H9 (cell line): ENCODE data around the gene RUNX2. TPM values are rescaled to one million over a fixed set of nuclear protein-coding genes. Genes with fewer than 3 reads are reported as not detected.

Experiments used
- DNase-seq: peaks from one replicate; pipeline ENCODE4 v3.0.0-alpha.2; 2017
- H2AFZ ChIP-seq: one replicate; pipeline ENCODE4 v1.6.1; 2013; ENCODE audit warnings: mild to moderate bottlenecking, low read length, control low read depth, moderate library complexity
- H2AK5ac ChIP-seq: 2 replicates; pipeline ENCODE4 v1.6.1; 2013; ENCODE audit warnings: low read length, control low read depth, mixed read lengths; ENCODE audit not compliant: insufficient read length
- H2BK120ac ChIP-seq: one replicate; pipeline ENCODE4 v1.6.1; 2013; ENCODE audit warnings: low read depth, mild to moderate bottlenecking, low read length, control low read depth, inconsistent platforms; ENCODE audit not compliant: poor library complexity, severe bottlenecking
- H2BK12ac ChIP-seq: 2 replicates; pipeline ENCODE4 v1.6.1; 2013; ENCODE audit warnings: low read length, control low read depth, mixed read lengths, low read depth; ENCODE audit not compliant: insufficient read length
- H2BK15ac ChIP-seq: 2 replicates; pipeline ENCODE4 v1.6.1; 2013; ENCODE audit warnings: low read depth, low read length, control low read depth
- H2BK20ac ChIP-seq: one replicate; pipeline ENCODE4 v1.6.1; 2013; ENCODE audit warnings: low read depth, mild to moderate bottlenecking, low read length, control low read depth, inconsistent platforms; ENCODE audit not compliant: poor library complexity, severe bottlenecking
- H2BK5ac ChIP-seq: 2 replicates; pipeline ENCODE4 v1.6.1; 2013; ENCODE audit warnings: low read length, control low read depth, mixed read lengths; ENCODE audit not compliant: insufficient read length
- H3K14ac ChIP-seq: 2 replicates; pipeline ENCODE4 v1.6.1; 2013; ENCODE audit warnings: low read length, control low read depth; ENCODE audit not compliant: insufficient read depth
- H3K18ac ChIP-seq: 2 replicates; pipeline ENCODE4 v1.6.1; 2013; ENCODE audit warnings: low read depth, mild to moderate bottlenecking, mixed read lengths, low read length, control low read depth; ENCODE audit not compliant: insufficient read length
- H3K23ac ChIP-seq: 2 replicates; pipeline ENCODE4 v1.6.1; 2013; ENCODE audit warnings: low read length, control low read depth, mixed read lengths, low read depth; ENCODE audit not compliant: insufficient read length
- H3K23me2 ChIP-seq: 2 replicates; pipeline ENCODE4 v1.6.1; 2013; ENCODE audit warnings: low read depth, mild to moderate bottlenecking, mixed read lengths, low read length, control low read depth; ENCODE audit not compliant: insufficient read length, poor library complexity, severe bottlenecking
- H3K27ac ChIP-seq: 2 replicates; pipeline ENCODE4 v1.5.1; 2013; ENCODE audit warnings: low read length, control low read depth, mixed read lengths, low read depth; ENCODE audit not compliant: insufficient read length
- H3K27me3 ChIP-seq: 2 replicates; pipeline ENCODE4 v1.6.1; 2013; ENCODE audit warnings: low read length, control low read depth, inconsistent platforms; ENCODE audit not compliant: insufficient read depth
- H3K4ac ChIP-seq: 2 replicates; pipeline ENCODE4 v1.6.1; 2013; ENCODE audit warnings: low read depth, mild to moderate bottlenecking, control low read depth, inconsistent platforms, low read length, moderate library complexity
- H3K4me1 ChIP-seq: 2 replicates; pipeline ENCODE4 v1.6.1; 2013; ENCODE audit warnings: low read length, control low read depth, inconsistent platforms; ENCODE audit not compliant: insufficient read depth
- H3K4me2 ChIP-seq: 2 replicates; pipeline ENCODE4 v1.6.1; 2013; ENCODE audit warnings: low read length, control low read depth, mixed read lengths; ENCODE audit not compliant: insufficient read length, insufficient read depth
- H3K56ac ChIP-seq: 2 replicates; pipeline ENCODE4 v1.6.1; 2013; ENCODE audit warnings: low read depth, mild to moderate bottlenecking, mixed read lengths, low read length, control low read depth; ENCODE audit not compliant: insufficient read length
- H3K79me1 ChIP-seq: 2 replicates; pipeline ENCODE4 v1.6.1; 2013; ENCODE audit warnings: low read depth, mild to moderate bottlenecking, moderate library complexity, low read length, control low read depth, inconsistent platforms; ENCODE audit not compliant: insufficient read depth, poor library complexity, severe bottlenecking
- H3K79me2 ChIP-seq: 2 replicates; pipeline ENCODE4 v1.6.1; 2013; ENCODE audit warnings: low read length, control low read depth, inconsistent platforms; ENCODE audit not compliant: insufficient read depth
- H3K9ac ChIP-seq: 2 replicates; pipeline ENCODE4 v1.6.1; 2013; ENCODE audit warnings: low read length, control low read depth, mixed read lengths; ENCODE audit not compliant: insufficient read length; ENCODE audit errors: extremely low read depth
- H3K9me3 ChIP-seq: one replicate; pipeline ENCODE4 v1.6.1; 2013; ENCODE audit warnings: low read depth, low read length, inconsistent platforms; ENCODE audit not compliant: control insufficient read depth
- H3T11ph ChIP-seq: one replicate; pipeline ENCODE4 v1.6.1; 2013; ENCODE audit warnings: mild to moderate bottlenecking, low read length, control low read depth, inconsistent platforms
- H4K20me1 ChIP-seq: one replicate; pipeline ENCODE4 v1.6.1; 2013; ENCODE audit not compliant: control insufficient read depth, insufficient read length, insufficient read depth
- H4K5ac ChIP-seq: 2 replicates; pipeline ENCODE4 v1.6.1; 2013; ENCODE audit warnings: low read depth, mild to moderate bottlenecking, mixed read lengths, low read length, control low read depth; ENCODE audit not compliant: insufficient read length
- H4K8ac ChIP-seq: replicated peaks from 2 replicates; pipeline ENCODE4 v1.6.1; 2013; ENCODE audit warnings: low read length, control low read depth, mixed read lengths, low read depth; ENCODE audit not compliant: insufficient read length
- H4K91ac ChIP-seq: 2 replicates; pipeline ENCODE4 v1.6.1; 2013; ENCODE audit warnings: low read depth, mild to moderate bottlenecking, moderate library complexity, mixed read lengths, low read length, control low read depth; ENCODE audit not compliant: insufficient read length
- H3K27ac Mint-ChIP-seq, 3 experiments: 2 replicates in 2 of 3; 3 replicates in 1 of 3; pipeline ENCODE4 v1.8.0; 2020 to 2021; ENCODE audit warnings: mixed read lengths in 3 of 3, mild to moderate bottlenecking in 1 of 3, moderate library complexity in 1 of 3
- H3K27me3 Mint-ChIP-seq: 2 replicates; pipeline ENCODE4 v1.8.0; 2021; ENCODE audit warnings: low read depth, mild to moderate bottlenecking, moderate library complexity, mixed read lengths
- H3K36me3 Mint-ChIP-seq, 3 experiments: 2 replicates in 2 of 3; 3 replicates in 1 of 3; pipeline ENCODE4 v1.8.0; 2020 to 2021; ENCODE audit warnings: low read depth in 3 of 3, mixed read lengths in 3 of 3; ENCODE audit not compliant: insufficient read depth in 1 of 3
- H3K4me1 Mint-ChIP-seq, 2 experiments: 2 replicates each; pipeline ENCODE4 v1.8.0; 2020; ENCODE audit warnings: mixed read lengths in 2 of 2
- H3K4me3 Mint-ChIP-seq, 2 experiments: 2 replicates in 1 of 2; 3 replicates in 1 of 2; pipeline ENCODE4 v1.8.0; 2020 to 2021; ENCODE audit warnings: mild to moderate bottlenecking in 2 of 2, mixed read lengths in 2 of 2, moderate library complexity in 1 of 2
- H3K9me3 Mint-ChIP-seq, 2 experiments: 2 replicates in 1 of 2; 3 replicates in 1 of 2; pipeline ENCODE4 v1.8.0; 2020; ENCODE audit warnings: mild to moderate bottlenecking in 2 of 2, mixed read lengths in 2 of 2, moderate library complexity in 1 of 2
- WGBS: extraction: QIAGEN DNeasy Blood & Tissue Kit; methylation state at CpG from one replicate; pipeline ENCODE4 v1.1.7; 2013; ENCODE audit warnings: missing lambda C conversion rate, low lambda C conversion rate, mixed read lengths; ENCODE audit not compliant: insufficient read length; ENCODE audit errors: extremely low coverage; 5-methylcytosine and 5-hydroxymethylcytosine counted together
- total RNA-seq: library from RNA; stranded (reverse); gene quantifications from 2 replicates; pipeline ENCODE4 v1.2.1, GENCODE V29; 2021
- TF ChIP-seq, protein P1 (sequence below): fragments of 200-600 bp; sonication (generic); conservative IDR thresholded peaks from 3 replicates; pipeline ENCODE4 v1.8.0; 2021; ENCODE audit warnings: antibody characterized with exemption, mild to moderate bottlenecking

The RUNX2 gene
- total RNA-seq, 1 experiment from 2014 or later = 0.15 TPM

DNA sequence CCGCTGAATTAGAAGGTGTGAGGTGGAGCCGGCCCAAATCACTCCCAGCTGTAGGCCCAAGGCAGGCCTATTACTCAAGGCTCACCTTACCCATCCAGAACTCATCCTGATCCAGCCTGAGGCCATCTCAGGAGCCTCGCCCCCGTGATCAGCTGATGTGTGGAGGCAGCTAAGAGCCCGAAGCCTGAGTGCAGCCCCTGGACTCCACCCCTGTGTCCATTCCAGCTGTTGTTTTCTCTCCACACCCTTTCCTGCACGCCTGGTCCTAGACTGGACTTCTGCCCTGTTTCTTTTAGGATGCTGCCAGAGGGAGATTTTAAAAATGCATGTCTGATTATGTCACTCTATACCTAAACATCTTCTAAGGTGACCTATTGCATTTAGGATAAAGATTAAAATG, 174.3 kb downstream of the RUNX2 start:
- Histone ChIP-seq H3K79me2 (no peaks in the 10 kb centered on the region), H2BK5ac (no peak overlapping the region), H2BK12ac (no peak overlapping the region), H3T11ph (no peak overlapping the region), H4K5ac (no peak overlapping the region), H3K4me1 (peaks cover 6% of the 10 kb centered on the region), H2AK5ac (no peak overlapping the region), H3K18ac (no peak overlapping the region), H3K27me3 (no peaks in the 10 kb centered on the region), H2BK120ac (no peak overlapping the region), H4K8ac (no peak overlapping the region), H3K56ac (no peak overlapping the region), H4K91ac (no peak overlapping the region), H3K27ac (no peak overlapping the region), H3K9ac (no peak overlapping the region), H3K4ac (no peak overlapping the region), H3K23ac (no peak overlapping the region), H3K9me3 (no peaks in the 10 kb centered on the region), H2AFZ (no peak overlapping the region), H2BK20ac (no peak overlapping the region), H3K4me2 (no peak overlapping the region), H2BK15ac (no peak overlapping the region), H3K79me1 (no peaks in the 10 kb centered on the region), H3K23me2 (no peaks in the 10 kb centered on the region), H3K14ac (no peak overlapping the region), H4K20me1 (no peaks in the 10 kb centered on the region)
- H3K4me3 Mint-ChIP-seq = no peak overlapping the region
- DNase-seq = no peak
- peaks cover 19 to 23% of the 10 kb centered on the region in 2 experiments for H3K4me1 Mint-ChIP-seq
- H3K27ac Mint-ChIP-seq = no peak overlapping the region
- no CpG with 5 or more reads among the region's 6 CpGs for WGBS
- H3K27me3 Mint-ChIP-seq = no peaks in the 10 kb centered on the region; the same call in 1 of the 2 replicates
- TF ChIP-seq, protein P1, sequence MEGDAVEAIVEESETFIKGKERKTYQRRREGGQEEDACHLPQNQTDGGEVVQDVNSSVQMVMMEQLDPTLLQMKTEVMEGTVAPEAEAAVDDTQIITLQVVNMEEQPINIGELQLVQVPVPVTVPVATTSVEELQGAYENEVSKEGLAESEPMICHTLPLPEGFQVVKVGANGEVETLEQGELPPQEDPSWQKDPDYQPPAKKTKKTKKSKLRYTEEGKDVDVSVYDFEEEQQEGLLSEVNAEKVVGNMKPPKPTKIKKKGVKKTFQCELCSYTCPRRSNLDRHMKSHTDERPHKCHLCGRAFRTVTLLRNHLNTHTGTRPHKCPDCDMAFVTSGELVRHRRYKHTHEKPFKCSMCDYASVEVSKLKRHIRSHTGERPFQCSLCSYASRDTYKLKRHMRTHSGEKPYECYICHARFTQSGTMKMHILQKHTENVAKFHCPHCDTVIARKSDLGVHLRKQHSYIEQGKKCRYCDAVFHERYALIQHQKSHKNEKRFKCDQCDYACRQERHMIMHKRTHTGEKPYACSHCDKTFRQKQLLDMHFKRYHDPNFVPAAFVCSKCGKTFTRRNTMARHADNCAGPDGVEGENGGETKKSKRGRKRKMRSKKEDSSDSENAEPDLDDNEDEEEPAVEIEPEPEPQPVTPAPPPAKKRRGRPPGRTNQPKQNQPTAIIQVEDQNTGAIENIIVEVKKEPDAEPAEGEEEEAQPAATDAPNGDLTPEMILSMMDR = no peak
- H3K9me3 Mint-ChIP-seq = no peaks in the 10 kb centered on the region; a peak in 1 of 5 replicates
- H3K36me3 Mint-ChIP-seq = no peaks in the 10 kb centered on the region; a peak in 1 of 7 replicates
